Esophagus squamous epithelium (tissue), 4 donors: ENCODE measurements around the gene TIMD4.

Experiments
- POLR2A ChIP-seq, 4 donors: fragments of 450-650 bp; IDR thresholded peaks; one replicate each; pipeline ENCODE4 v1.6.1; 2017; ENCODE audit warnings: antibody characterized with exemption in 4 of 4, mild to moderate bottlenecking in 4 of 4, moderate library complexity in 3 of 4
- TF ChIP-seq, protein P1 (sequence below), 6 experiments: fragments of 450-650 bp in 4 of 6; fragments of 200-600 bp in 2 of 6; sonication (generic) in 2 of 6; IDR thresholded peaks; one replicate each; pipeline ENCODE4 v1.5.1; 2016 to 2019; ENCODE audit warnings: antibody characterized with exemption in 6 of 6, mild to moderate bottlenecking in 4 of 6, moderate library complexity in 4 of 6

DNA sequence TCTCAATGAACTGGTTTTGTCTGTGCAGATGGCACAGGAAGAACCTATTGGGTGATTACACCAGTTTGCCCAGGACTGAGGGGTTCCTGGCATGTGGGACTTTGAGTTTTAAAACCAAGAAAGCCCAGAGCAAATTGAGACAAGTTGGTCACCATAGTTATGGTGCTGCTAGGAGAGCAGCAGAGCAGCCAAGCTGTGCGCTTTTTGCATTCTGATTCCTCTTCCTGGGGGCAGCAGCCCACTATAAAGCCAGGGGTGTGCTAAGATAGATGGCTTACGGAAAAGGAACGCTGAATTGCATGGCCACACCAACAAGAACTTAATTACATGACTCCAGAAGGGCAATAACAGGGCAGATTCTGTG lies 49.7 kb downstream of the TIMD4 start:
- TF ChIP-seq, protein P1, sequence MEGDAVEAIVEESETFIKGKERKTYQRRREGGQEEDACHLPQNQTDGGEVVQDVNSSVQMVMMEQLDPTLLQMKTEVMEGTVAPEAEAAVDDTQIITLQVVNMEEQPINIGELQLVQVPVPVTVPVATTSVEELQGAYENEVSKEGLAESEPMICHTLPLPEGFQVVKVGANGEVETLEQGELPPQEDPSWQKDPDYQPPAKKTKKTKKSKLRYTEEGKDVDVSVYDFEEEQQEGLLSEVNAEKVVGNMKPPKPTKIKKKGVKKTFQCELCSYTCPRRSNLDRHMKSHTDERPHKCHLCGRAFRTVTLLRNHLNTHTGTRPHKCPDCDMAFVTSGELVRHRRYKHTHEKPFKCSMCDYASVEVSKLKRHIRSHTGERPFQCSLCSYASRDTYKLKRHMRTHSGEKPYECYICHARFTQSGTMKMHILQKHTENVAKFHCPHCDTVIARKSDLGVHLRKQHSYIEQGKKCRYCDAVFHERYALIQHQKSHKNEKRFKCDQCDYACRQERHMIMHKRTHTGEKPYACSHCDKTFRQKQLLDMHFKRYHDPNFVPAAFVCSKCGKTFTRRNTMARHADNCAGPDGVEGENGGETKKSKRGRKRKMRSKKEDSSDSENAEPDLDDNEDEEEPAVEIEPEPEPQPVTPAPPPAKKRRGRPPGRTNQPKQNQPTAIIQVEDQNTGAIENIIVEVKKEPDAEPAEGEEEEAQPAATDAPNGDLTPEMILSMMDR (IDR thresholded peaks at IDR 0.05), result no peak
- TF ChIP-seq POLR2A (IDR thresholded peaks at IDR 0.05), result no peak
